Body of pancreas (tissue), 4 donors: ENCODE data around the gene C10orf143. TPM values are rescaled to one million over a fixed set of nuclear protein-coding genes. Genes with fewer than 3 reads are reported as not detected.

Experiments used
- ATAC-seq: fragments of 150-250 bp; one replicate; pipeline ENCODE4 v1.9.1; 2016
- DNase-seq, 4 donors: peaks; one replicate each; pipeline ENCODE4 v3.0.0-alpha.2; 2019
- H3K27ac ChIP-seq, 4 donors: fragments of 200-600 bp; sonication (generic); 1 replicate in 3 of 4; 2 replicates in 1 of 4; pipeline versions ENCODE4 v1.5.1 to v1.6.1; 2016 to 2019; ENCODE audit warnings: mild to moderate bottlenecking in 1 of 4, mixed read lengths in 1 of 4, moderate library complexity in 1 of 4
- H3K27me3 ChIP-seq, 2 donors: fragments of 200-600 bp; sonication (generic); one replicate each; pipeline ENCODE4 v1.6.0; 2016; ENCODE audit warnings: mild to moderate bottlenecking in 1 of 2
- H3K36me3 ChIP-seq, 2 donors: fragments of 200-600 bp; sonication (generic); replicated peaks in 1 of 2; 2 replicates each; pipeline ENCODE4 v1.5.1; 2016; ENCODE audit warnings: low read depth in 2 of 2; ENCODE audit not compliant: insufficient read depth in 1 of 2
- H3K4me1 ChIP-seq: fragments of 200-600 bp; sonication (generic); one replicate; pipeline ENCODE4 v1.6.0; 2016
- H3K4me3 ChIP-seq, 2 donors: fragments of 200-600 bp; sonication (generic); 1 replicate in 1 of 2; 2 replicates in 1 of 2; pipeline ENCODE4 v1.5.1; 2016 to 2019
- H3K9me3 ChIP-seq, 3 donors: fragments of 200-600 bp; sonication (generic); 1 replicate in 2 of 3; 2 replicates in 1 of 3; pipeline ENCODE4 v1.5.1; 2016
- CTCF ChIP-seq, 7 experiments: fragments of 450-650 bp in 4 of 7; fragments of 200-600 bp in 3 of 7; sonication (generic) in 3 of 7; IDR thresholded peaks; one replicate each; pipeline ENCODE4 v1.5.1; 2016 to 2019; ENCODE audit warnings: antibody characterized with exemption in 7 of 7
- POLR2A ChIP-seq, 3 donors: fragments of 450-650 bp; IDR thresholded peaks; one replicate each; pipeline ENCODE4 v1.6.1; 2016; ENCODE audit warnings: antibody characterized with exemption in 3 of 3, mild to moderate bottlenecking in 2 of 3
- WGBS, 2 donors: methylation state at CpG; one replicate each; pipeline ENCODE4 v1.1.5; 2017; 5-methylcytosine and 5-hydroxymethylcytosine counted together
- intact Hi-C: fragments of 100-400 bp; cut with DNase I; formaldehyde crosslinking; loops from one replicate; pipeline ENCODE4 v1.15.1; 2023
- total RNA-seq, 2 donors: library from RNA; depleted of rRNA; stranded (reverse); fragments of >200 nt; gene quantifications; one replicate each; pipeline ENCODE4 v1.1.0, GENCODE V29; 2016

Gene C10orf143
- total RNA-seq, 2 donors from 2014 or later: 1.3 to 3.3 TPM

DNA sequence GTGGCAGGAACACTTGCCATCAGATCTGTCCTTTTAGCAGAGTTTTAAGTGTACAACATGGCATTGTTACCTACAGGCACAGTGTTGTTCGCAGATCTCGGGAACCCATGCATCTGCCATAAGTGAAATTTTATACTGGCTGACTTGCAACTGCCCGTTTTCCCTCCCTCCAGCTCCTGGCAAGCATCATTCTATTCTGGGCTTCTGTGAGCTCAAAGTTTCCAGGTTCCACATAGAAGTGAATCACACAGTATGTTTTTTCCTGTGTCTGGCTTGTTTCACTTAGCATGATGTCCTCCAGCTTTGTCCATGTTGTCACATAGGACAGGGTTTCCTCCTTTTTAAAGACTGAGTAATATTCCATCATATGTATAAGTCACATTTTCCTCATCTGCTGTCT lies 56.6 kb downstream of the C10orf143 start:
- Histone ChIP-seq H3K4me3 (no peak overlapping the region), H3K27me3 (no peaks in the 10 kb centered on the region), H3K4me1 (no peaks in the 10 kb centered on the region), H3K9me3 (no peaks in the 10 kb centered on the region), H3K27ac (no peak overlapping the region), H3K36me3 (no peaks in the 10 kb centered on the region)
- intact Hi-C loops: no loop called here
- DNase-seq: no peak
- TF ChIP-seq POLR2A (IDR thresholded peaks at IDR 0.05) (no peak), CTCF (IDR thresholded peaks at IDR 0.05) (no peak)
- ATAC-seq: no peak
- 64 to 69% methylated on average over 3 of the region's 3 CpGs for WGBS, 2 donors

- H3K9me3 ChIP-seq: no peaks in the 10 kb centered on the region
- no peak overlapping the region for H3K27ac ChIP-seq
- no peaks in the 10 kb centered on the region for H3K4me1 ChIP-seq
- H3K36me3 ChIP-seq: no peaks in the 10 kb centered on the region
- H3K4me3 ChIP-seq: no peak overlapping the region
- 82 to 86% methylated on average over 8 to 11 of the region's 11 CpGs for WGBS, 2 donors
- TF ChIP-seq POLR2A (IDR thresholded peaks at IDR 0.05): no peak
- TF ChIP-seq CTCF (IDR thresholded peaks at IDR 0.05): no peak
- no peaks in the 10 kb centered on the region for H3K27me3 ChIP-seq
- intact Hi-C loops: no loop called here
- DNase-seq (no peak), ATAC-seq (no peak)
These were observed 57.1 kb downstream of the C10orf143 start for GRCh38 chr10:130053561-130053960.

DNA sequence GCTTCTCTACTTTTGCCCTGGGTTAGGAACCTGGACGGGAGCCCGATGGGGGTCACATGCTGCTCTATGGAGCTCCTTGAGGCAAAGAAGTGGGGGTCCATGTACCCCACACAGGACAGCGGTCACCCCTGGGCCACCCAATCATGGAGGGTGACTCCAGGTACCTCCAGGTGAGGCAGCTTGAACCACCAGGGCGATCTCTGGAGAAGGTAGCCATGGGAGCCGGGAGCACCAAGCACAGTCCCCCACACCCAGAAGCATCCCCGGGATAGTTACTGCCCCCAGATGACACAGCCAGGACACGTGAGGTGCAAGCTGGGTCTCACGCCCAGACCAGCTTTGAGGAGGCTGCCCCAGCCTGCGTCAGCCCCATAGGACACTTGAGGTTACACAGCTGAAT lies 58.4 kb downstream of the C10orf143 start:
- H3K36me3 ChIP-seq: no peaks in the 10 kb centered on the region
- ATAC-seq: no peak
- H3K27me3 ChIP-seq: no peaks in the 10 kb centered on the region
- H3K9me3 ChIP-seq: no peaks in the 10 kb centered on the region
- no peak for DNase-seq
- H3K27ac ChIP-seq: no peak overlapping the region
- intact Hi-C loops: no loop called here
- 80 to 91% methylated on average over 4 to 9 of the region's 9 CpGs for WGBS, 2 donors
- no peaks in the 10 kb centered on the region for H3K4me1 ChIP-seq
- no peak overlapping the region for H3K4me3 ChIP-seq
- TF ChIP-seq CTCF (IDR thresholded peaks at IDR 0.05) (no peak), POLR2A (IDR thresholded peaks at IDR 0.05) (no peak)

DNA sequence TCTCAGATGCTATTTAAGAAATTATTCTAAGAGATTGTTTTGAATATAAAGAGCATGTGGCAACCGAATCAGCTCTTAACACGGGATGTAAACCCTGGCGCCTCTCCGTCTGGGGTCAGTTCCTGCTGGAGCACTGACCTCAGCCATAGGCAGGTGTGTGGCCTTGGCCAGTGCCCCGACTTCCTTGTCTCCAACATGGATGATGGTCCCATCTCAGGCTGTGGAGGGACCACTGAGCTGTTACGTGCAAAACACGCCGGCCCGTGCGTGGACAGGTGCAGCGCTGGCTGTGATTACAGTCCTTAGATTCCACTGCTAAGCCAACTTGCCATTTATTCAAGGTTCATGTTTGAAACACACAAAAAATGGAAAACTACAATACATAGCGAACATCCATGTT lies 59.9 kb downstream of the C10orf143 start:
- Histone ChIP-seq H3K4me3 (no peak overlapping the region), H3K4me1 (no peaks in the 10 kb centered on the region), H3K27me3 (no peaks in the 10 kb centered on the region), H3K27ac (no peak overlapping the region), H3K9me3 (no peaks in the 10 kb centered on the region), H3K36me3 (no peaks in the 10 kb centered on the region)
- DNase-seq: no peak
- no peak for ATAC-seq
- WGBS, 2 donors: 86 to 88% methylated on average over 12 of the region's 12 CpGs
- intact Hi-C loops: no loop called here
- TF ChIP-seq CTCF (IDR thresholded peaks at IDR 0.05) (no peak), POLR2A (IDR thresholded peaks at IDR 0.05) (no peak)

DNA sequence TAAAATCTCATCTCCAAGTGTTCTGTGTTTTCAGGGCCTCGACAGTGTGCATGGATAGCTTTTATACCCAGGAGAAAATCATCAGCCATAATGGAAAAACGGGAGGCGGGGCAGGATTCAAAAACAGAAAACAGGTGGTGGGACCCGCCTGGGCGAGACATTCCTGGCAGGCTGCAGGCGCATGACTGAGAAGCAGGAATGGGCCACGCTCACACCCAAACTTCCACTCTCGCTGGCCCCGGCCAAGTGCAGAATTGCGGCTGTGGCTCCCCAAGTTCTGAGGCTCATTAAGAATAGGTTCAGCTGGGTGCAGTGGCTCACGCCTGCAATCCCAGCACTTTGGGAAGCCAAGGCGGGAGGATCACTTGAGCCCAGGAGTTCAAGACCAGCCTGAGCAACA lies 60.6 kb downstream of the C10orf143 start:
- H3K9me3 ChIP-seq: no peaks in the 10 kb centered on the region
- H3K27ac ChIP-seq: no peak overlapping the region
- ATAC-seq (no peak), DNase-seq (no peak)
- H3K4me1 ChIP-seq: no peaks in the 10 kb centered on the region
- no peak overlapping the region for H3K4me3 ChIP-seq
- 81 to 82% methylated on average over 11 to 12 of the region's 12 CpGs for WGBS, 2 donors
- no peak for TF ChIP-seq CTCF (IDR thresholded peaks at IDR 0.05)
- no peaks in the 10 kb centered on the region for H3K36me3 ChIP-seq
- H3K27me3 ChIP-seq: no peaks in the 10 kb centered on the region
- intact Hi-C loops: no loop called here
